Neural cell (in vitro differentiated cells): ENCODE measurements around the gene SEC14L1. TPM values are rescaled to one million over a fixed set of nuclear protein-coding genes. Genes with fewer than 3 reads are reported as not detected.
A peak's percentile ranks its signal among the peaks of the same experiment; 100 is the strongest.

Experiments
- H2AFZ ChIP-seq: fragments of 200-600, 300-800 bp; sonication (generic), shearing (Covaris generic); 2 replicates; pipeline ENCODE4 v1.6.0; 2014; ENCODE audit warnings: low read depth, mild to moderate bottlenecking, antibody characterized with exemption, low read length, moderate library complexity
- H3F3A ChIP-seq: fragments of 200-600 bp; shearing (Covaris generic); 2 replicates; pipeline ENCODE4 v1.6.1; 2016; ENCODE audit warnings: mild to moderate bottlenecking, moderate library complexity, mixed read lengths, antibody characterized with exemption, low read length; ENCODE audit not compliant: insufficient read depth, poor library complexity, severe bottlenecking
- H3K27ac ChIP-seq: fragments of 200-600, 300-800 bp; sonication (generic), shearing (Covaris generic); 2 replicates; pipeline ENCODE4 v1.5.1; 2014; ENCODE audit warnings: mild to moderate bottlenecking, low read length, moderate library complexity
- H3K27me3 ChIP-seq: fragments of 300-800, 200-600 bp; sonication (generic), shearing (Covaris generic); 2 replicates; pipeline ENCODE4 v1.6.0; 2014; ENCODE audit warnings: mild to moderate bottlenecking, low read depth, low read length, moderate library complexity; ENCODE audit not compliant: insufficient read depth
- H3K36me3 ChIP-seq: fragments of 300-800, 200-600 bp; sonication (generic), shearing (Covaris generic); 2 replicates; pipeline ENCODE4 v1.5.1; 2014; ENCODE audit warnings: mild to moderate bottlenecking, antibody characterized with exemption, low read length, moderate library complexity; ENCODE audit not compliant: insufficient read depth
- H3K4me2 ChIP-seq: fragments of 300-800, 200-600 bp; sonication (generic), shearing (Covaris generic); 2 replicates; pipeline ENCODE4 v1.6.0; 2014; ENCODE audit warnings: mild to moderate bottlenecking, low read length
- H3K4me3 ChIP-seq: fragments of 300-800, 200-600 bp; sonication (generic), shearing (Covaris generic); 2 replicates; pipeline ENCODE4 v1.5.1; 2014; ENCODE audit warnings: mild to moderate bottlenecking, low read length, moderate library complexity
- H3K79me2 ChIP-seq: fragments of 200-600 bp; shearing (Covaris generic); replicated peaks from 2 replicates; pipeline ENCODE4 v1.6.0; 2014; ENCODE audit warnings: mild to moderate bottlenecking, low read length, moderate library complexity; ENCODE audit not compliant: insufficient read depth
- H3K9ac ChIP-seq: fragments of 300-800, 200-600 bp; sonication (generic), shearing (Covaris generic); 2 replicates; pipeline ENCODE4 v1.6.1; 2016; ENCODE audit warnings: mild to moderate bottlenecking, low read length, mixed read lengths
- H3K9me2 ChIP-seq: fragments of 200-600 bp; shearing (Covaris generic); 2 replicates; pipeline ENCODE4 v1.6.1; 2016; ENCODE audit warnings: mild to moderate bottlenecking, low read length, mixed read lengths; ENCODE audit not compliant: insufficient read depth
- H3K9me3 ChIP-seq: fragments of 200-600, 300-800 bp; sonication (generic), shearing (Covaris generic); 2 replicates; pipeline ENCODE4 v1.6.1; 2016; ENCODE audit warnings: mild to moderate bottlenecking, mixed run types, low read length, moderate library complexity, mixed read lengths
- H4K20me1 ChIP-seq: fragments of 200-600 bp; shearing (Covaris generic); 2 replicates; pipeline ENCODE4 v1.6.1; 2016; ENCODE audit warnings: mild to moderate bottlenecking, mixed run types; ENCODE audit not compliant: insufficient read depth
- CTCF ChIP-seq: fragments of 450-650 bp; IDR thresholded peaks from 2 replicates; pipeline ENCODE4 v1.5.1; 2014; ENCODE audit warnings: antibody characterized with exemption, mild to moderate bottlenecking, moderate library complexity; ENCODE audit not compliant: poor library complexity, severe bottlenecking
- EP300 ChIP-seq: fragments of 450-650 bp; conservative IDR thresholded peaks from 2 replicates; pipeline ENCODE4 v1.6.1; 2014; ENCODE audit warnings: antibody characterized with exemption, mild to moderate bottlenecking, moderate library complexity; ENCODE audit not compliant: poor library complexity, severe bottlenecking
- EZH2 ChIP-seq: fragments of 200-600, 300-800 bp; shearing (Covaris generic), sonication (generic); IDR thresholded peaks from 2 replicates; pipeline ENCODE4 v1.6.1; 2014; ENCODE audit warnings: antibody characterized with exemption, low read length, borderline replicate concordance, mild to moderate bottlenecking; ENCODE audit not compliant: insufficient read depth, poor library complexity, severe bottlenecking
- MXI1 ChIP-seq: fragments of 450-650 bp; conservative IDR thresholded peaks from 2 replicates; pipeline ENCODE4 v1.6.1; 2014; ENCODE audit warnings: antibody characterized with exemption, mild to moderate bottlenecking; ENCODE audit not compliant: poor library complexity, severe bottlenecking
- POLR2AphosphoS5 ChIP-seq: IDR thresholded peaks from 2 replicates; pipeline ENCODE4 v1.6.1; 2012
- RAD21 ChIP-seq: fragments of 450-650 bp; conservative IDR thresholded peaks from 2 replicates; pipeline ENCODE4 v1.6.1; 2014; ENCODE audit warnings: antibody characterized with exemption, mild to moderate bottlenecking, moderate library complexity
- SMC3 ChIP-seq: fragments of 450-650 bp; conservative IDR thresholded peaks from 2 replicates; pipeline ENCODE4 v1.6.1; 2014; ENCODE audit warnings: antibody characterized with exemption, mild to moderate bottlenecking, moderate library complexity; ENCODE audit not compliant: poor library complexity
- TAF1 ChIP-seq: IDR thresholded peaks from 2 replicates; pipeline ENCODE4 v1.6.1; 2012; ENCODE audit warnings: low read depth
- polyA plus RNA-seq: library from polyadenylated mRNA; depleted of rRNA; stranded (reverse); fragments of >200 nt; gene quantifications from 2 replicates; pipeline ENCODE4 v1.2.3, GENCODE V29; 2014
- TF ChIP-seq, protein P1 (sequence below): IDR thresholded peaks from 2 replicates; pipeline ENCODE4 v1.6.1; 2012; ENCODE audit warnings: borderline replicate concordance

SEC14L1 gene
- polyA plus RNA-seq, 1 donor from 2014 or later, result 40.4 TPM

- Histone ChIP-seq H3K9me2 (no peaks in the 10 kb centered on the region), H3K4me3 (no peak overlapping the region), H3K36me3 (no peaks in the 10 kb centered on the region), H3F3A (no peaks in the 10 kb centered on the region), H3K27ac (no peak overlapping the region), H3K79me2 (no peaks in the 10 kb centered on the region), H3K9ac (no peak overlapping the region), H3K27me3 (peaks cover 3% of the 10 kb centered on the region), H2AFZ (no peak overlapping the region), H4K20me1 (no peaks in the 10 kb centered on the region), H3K9me3 (no peaks in the 10 kb centered on the region), H3K4me2 (no peak overlapping the region)
- TF ChIP-seq POLR2AphosphoS5 (no peak), RAD21 (no peak), EP300 (no peak), MXI1 (no peak), CTCF (no peak), SMC3 (no peak), EZH2 (no peak), TAF1 (no peak)
- TF ChIP-seq, protein P1, sequence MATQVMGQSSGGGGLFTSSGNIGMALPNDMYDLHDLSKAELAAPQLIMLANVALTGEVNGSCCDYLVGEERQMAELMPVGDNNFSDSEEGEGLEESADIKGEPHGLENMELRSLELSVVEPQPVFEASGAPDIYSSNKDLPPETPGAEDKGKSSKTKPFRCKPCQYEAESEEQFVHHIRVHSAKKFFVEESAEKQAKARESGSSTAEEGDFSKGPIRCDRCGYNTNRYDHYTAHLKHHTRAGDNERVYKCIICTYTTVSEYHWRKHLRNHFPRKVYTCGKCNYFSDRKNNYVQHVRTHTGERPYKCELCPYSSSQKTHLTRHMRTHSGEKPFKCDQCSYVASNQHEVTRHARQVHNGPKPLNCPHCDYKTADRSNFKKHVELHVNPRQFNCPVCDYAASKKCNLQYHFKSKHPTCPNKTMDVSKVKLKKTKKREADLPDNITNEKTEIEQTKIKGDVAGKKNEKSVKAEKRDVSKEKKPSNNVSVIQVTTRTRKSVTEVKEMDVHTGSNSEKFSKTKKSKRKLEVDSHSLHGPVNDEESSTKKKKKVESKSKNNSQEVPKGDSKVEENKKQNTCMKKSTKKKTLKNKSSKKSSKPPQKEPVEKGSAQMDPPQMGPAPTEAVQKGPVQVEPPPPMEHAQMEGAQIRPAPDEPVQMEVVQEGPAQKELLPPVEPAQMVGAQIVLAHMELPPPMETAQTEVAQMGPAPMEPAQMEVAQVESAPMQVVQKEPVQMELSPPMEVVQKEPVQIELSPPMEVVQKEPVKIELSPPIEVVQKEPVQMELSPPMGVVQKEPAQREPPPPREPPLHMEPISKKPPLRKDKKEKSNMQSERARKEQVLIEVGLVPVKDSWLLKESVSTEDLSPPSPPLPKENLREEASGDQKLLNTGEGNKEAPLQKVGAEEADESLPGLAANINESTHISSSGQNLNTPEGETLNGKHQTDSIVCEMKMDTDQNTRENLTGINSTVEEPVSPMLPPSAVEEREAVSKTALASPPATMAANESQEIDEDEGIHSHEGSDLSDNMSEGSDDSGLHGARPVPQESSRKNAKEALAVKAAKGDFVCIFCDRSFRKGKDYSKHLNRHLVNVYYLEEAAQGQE, result no peak
Measured at GRCh38 chr17:77245162-77245926, 104.6 kb downstream of the SEC14L1 start.

- peak overlapping the region; percentile 33 for H2AFZ ChIP-seq
- no peaks in the 10 kb centered on the region for H3F3A ChIP-seq
- TF ChIP-seq EP300, result no peak
- TF ChIP-seq CTCF, result no peak
- no peak for TF ChIP-seq TAF1
- TF ChIP-seq EZH2, result no peak
- TF ChIP-seq POLR2AphosphoS5, result no peak
- no peak for TF ChIP-seq RAD21
- TF ChIP-seq SMC3, result no peak
- no peak for TF ChIP-seq MXI1
- TF ChIP-seq, protein P1, result no peak
- H3K79me2 ChIP-seq, result no peaks in the 10 kb centered on the region
- H3K9ac ChIP-seq, result peak overlapping the region; percentile 62
- no peaks in the 10 kb centered on the region for H3K36me3 ChIP-seq
- no peak overlapping the region for H3K4me2 ChIP-seq
- H3K9me2 ChIP-seq, result no peaks in the 10 kb centered on the region
- H3K9me3 ChIP-seq, result no peaks in the 10 kb centered on the region
- H3K4me3 ChIP-seq, result peak overlapping the region; percentile 70
- peaks cover 3% of the 10 kb centered on the region for H3K27me3 ChIP-seq
- no peak overlapping the region for H3K27ac ChIP-seq
- H4K20me1 ChIP-seq, result no peaks in the 10 kb centered on the region
Measured at GRCh38 chr17:77246110-77247047, 105.6 kb downstream of the SEC14L1 start.
